ENCODE data around the gene NIPA2.

The NIPA2 gene

GRCh38 chr15:22904736-22905135 lies 66.3 kb downstream of the NIPA2 start:
- FAIRE-seq = no peak

GRCh38 chr15:22907161-22907950 lies 68.9 kb downstream of the NIPA2 start:
- FAIRE-seq = no peak

- FAIRE-seq = no peak
Measured at GRCh38 chr15:22908830-22909229, 70.4 kb downstream of the NIPA2 start.

- no peak for FAIRE-seq
Measured at GRCh38 chr15:22911306-22911705, 72.8 kb downstream of the NIPA2 start.

- FAIRE-seq = no peak
Measured at GRCh38 chr15:22912256-22912655, 73.8 kb downstream of the NIPA2 start.

- FAIRE-seq = no peak
Measured at GRCh38 chr15:22913646-22914380, 75.3 kb downstream of the NIPA2 start.

- FAIRE-seq = no peak
Measured at GRCh38 chr15:22915866-22916515, 77.5 kb downstream of the NIPA2 start.

GRCh38 chr15:22916606-22917350 lies 78.3 kb downstream of the NIPA2 start:
- no peak for FAIRE-seq

- FAIRE-seq = no peak
Measured at GRCh38 chr15:22917556-22917955, 79.1 kb downstream of the NIPA2 start.

Data from TTC549 (cell line).